ENCODE results near the gene HSPB7.

DNA sequence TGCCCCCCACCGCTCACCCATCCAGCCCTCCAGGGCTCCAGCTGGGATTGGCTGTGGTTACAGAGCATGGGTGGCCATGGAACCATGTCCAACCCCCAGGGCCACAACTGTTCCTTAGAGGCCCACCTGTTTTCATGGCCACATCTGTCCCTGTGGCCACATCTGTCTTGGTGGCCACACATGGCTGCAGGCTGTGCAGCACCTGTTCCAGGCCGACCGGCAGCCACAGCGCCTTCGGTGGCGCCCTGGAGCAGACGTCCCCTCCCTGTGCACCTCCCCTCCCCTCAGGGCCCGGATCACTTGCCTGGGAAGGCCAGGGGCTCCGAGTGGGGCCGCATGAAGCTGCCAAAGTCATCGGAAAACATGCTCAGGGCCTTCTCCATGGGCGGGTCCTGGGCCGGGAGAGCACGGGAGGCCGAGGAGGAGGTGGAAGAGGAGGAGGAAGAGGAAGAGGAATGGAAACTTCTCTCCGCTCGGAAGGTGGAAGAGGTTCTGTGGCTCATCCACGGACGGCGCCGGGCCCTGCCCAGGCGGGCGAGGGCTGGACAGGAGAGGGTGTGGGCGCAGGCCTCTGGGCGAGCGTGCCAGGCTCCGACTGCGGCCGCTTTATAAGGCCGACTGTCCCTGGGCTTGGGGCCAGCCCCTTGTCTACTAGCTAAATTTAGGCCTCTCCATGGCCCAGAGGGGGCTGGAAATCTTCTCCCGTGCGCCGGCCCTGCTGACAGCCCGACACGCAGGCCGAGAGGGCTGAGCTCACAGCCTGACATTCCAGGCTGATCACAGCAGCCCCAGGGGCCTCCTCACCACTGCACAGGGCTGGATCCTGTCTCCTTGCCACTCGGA lies at the start of gene HSPB7:
- TF ChIP-seq, protein P1, sequence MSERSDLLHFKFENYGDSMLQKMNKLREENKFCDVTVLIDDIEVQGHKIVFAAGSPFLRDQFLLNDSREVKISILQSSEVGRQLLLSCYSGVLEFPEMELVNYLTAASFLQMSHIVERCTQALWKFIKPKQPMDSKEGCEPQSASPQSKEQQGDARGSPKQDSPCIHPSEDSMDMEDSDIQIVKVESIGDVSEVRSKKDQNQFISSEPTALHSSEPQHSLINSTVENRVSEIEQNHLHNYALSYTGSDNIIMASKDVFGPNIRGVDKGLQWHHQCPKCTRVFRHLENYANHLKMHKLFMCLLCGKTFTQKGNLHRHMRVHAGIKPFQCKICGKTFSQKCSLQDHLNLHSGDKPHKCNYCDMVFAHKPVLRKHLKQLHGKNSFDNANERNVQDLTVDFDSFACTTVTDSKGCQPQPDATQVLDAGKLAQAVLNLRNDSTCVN (tag by site-specific recombination; optimal IDR thresholded peaks at IDR 0.05): no peak
- no peak for TF ChIP-seq WT1 (tag by site-specific recombination; IDR thresholded peaks at IDR 0.05)
- TF ChIP-seq ZNF146 (tag by site-specific recombination; IDR thresholded peaks at IDR 0.05): no peak
- TF ChIP-seq, protein P2, sequence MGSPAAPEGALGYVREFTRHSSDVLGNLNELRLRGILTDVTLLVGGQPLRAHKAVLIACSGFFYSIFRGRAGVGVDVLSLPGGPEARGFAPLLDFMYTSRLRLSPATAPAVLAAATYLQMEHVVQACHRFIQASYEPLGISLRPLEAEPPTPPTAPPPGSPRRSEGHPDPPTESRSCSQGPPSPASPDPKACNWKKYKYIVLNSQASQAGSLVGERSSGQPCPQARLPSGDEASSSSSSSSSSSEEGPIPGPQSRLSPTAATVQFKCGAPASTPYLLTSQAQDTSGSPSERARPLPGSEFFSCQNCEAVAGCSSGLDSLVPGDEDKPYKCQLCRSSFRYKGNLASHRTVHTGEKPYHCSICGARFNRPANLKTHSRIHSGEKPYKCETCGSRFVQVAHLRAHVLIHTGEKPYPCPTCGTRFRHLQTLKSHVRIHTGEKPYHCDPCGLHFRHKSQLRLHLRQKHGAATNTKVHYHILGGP (tag by site-specific recombination; IDR thresholded peaks at IDR 0.05): no peak
- TF ChIP-seq, protein P3, sequence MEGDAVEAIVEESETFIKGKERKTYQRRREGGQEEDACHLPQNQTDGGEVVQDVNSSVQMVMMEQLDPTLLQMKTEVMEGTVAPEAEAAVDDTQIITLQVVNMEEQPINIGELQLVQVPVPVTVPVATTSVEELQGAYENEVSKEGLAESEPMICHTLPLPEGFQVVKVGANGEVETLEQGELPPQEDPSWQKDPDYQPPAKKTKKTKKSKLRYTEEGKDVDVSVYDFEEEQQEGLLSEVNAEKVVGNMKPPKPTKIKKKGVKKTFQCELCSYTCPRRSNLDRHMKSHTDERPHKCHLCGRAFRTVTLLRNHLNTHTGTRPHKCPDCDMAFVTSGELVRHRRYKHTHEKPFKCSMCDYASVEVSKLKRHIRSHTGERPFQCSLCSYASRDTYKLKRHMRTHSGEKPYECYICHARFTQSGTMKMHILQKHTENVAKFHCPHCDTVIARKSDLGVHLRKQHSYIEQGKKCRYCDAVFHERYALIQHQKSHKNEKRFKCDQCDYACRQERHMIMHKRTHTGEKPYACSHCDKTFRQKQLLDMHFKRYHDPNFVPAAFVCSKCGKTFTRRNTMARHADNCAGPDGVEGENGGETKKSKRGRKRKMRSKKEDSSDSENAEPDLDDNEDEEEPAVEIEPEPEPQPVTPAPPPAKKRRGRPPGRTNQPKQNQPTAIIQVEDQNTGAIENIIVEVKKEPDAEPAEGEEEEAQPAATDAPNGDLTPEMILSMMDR (tag by site-specific recombination; IDR thresholded peaks at IDR 0.05): no peak

All from HEK293 (cell line).